ENCODE results near the gene SLC7A6. TPM values are rescaled to one million over a fixed set of nuclear protein-coding genes. Genes with fewer than 3 reads are reported as not detected.

SLC7A6 gene
- total and polyA plus RNA-seq, 5 donors from 2014 or later = 10.7 to 141 (median 18.8) TPM

GRCh38 chr16:68306633-68307032 lies 42.3 kb downstream of the SLC7A6 start:
- no peaks in the 10 kb centered on the region for H3K9me3 Mint-ChIP-seq
- H3K36me3 ChIP-seq (ENCODE audit: control insufficient read depth, insufficient read depth, low read length) = peaks cover 60% of the 10 kb centered on the region
- H3K9me3 ChIP-seq (ENCODE audit: control insufficient read depth in 2 of 2, low read length in 2 of 2) = no peaks in the 10 kb centered on the region
- no peaks in the 10 kb centered on the region for H3K27me3 ChIP-seq (ENCODE audit: control insufficient read depth, insufficient read depth, low read length)
- no peak for DNase-seq
- H3K27ac Mint-ChIP-seq = peak overlapping the region; percentile 20 to 76 (median 75)
- no peak overlapping the region for H3K27ac ChIP-seq (ENCODE audit: insufficient read depth, low read length, poor library complexity, severe bottlenecking)
- peak overlapping the region in 1 of 4 donors; percentile 15 for H3K4me3 Mint-ChIP-seq
- H3K27me3 Mint-ChIP-seq = no peaks in the 10 kb centered on the region
- peaks cover 38% of the 10 kb centered on the region for H3K36me3 Mint-ChIP-seq
- no peak overlapping the region for H3K4me3 ChIP-seq (ENCODE audit: low read depth, low read length)
- peaks cover 26% of the 10 kb centered on the region for H3K4me1 ChIP-seq (ENCODE audit: control insufficient read depth, insufficient read depth, low read length, poor library complexity, severe bottlenecking)
- ATAC-seq (ENCODE audit: low read depth in 2 of 2) = no peak
- peaks cover 13 to 51% (median 33%) of the 10 kb centered on the region in 4 donors for H3K4me1 Mint-ChIP-seq

- H3K27ac ChIP-seq (ENCODE audit: insufficient read depth, low read length, poor library complexity, severe bottlenecking) = peak overlapping the region; percentile 82
- H3K36me3 Mint-ChIP-seq = peaks cover 28% of the 10 kb centered on the region
- ATAC-seq (ENCODE audit: low read depth in 2 of 2) (no peak), DNase-seq (peak in 2 of 3 donors; percentile 13 to 65)
- H3K27me3 Mint-ChIP-seq = no peaks in the 10 kb centered on the region
- H3K9me3 ChIP-seq (ENCODE audit: control insufficient read depth in 2 of 2, low read length in 2 of 2) = no peaks in the 10 kb centered on the region
- H3K9me3 Mint-ChIP-seq = no peaks in the 10 kb centered on the region
- H3K4me1 ChIP-seq (ENCODE audit: control insufficient read depth, insufficient read depth, low read length, poor library complexity, severe bottlenecking) = peaks cover 41% of the 10 kb centered on the region
- H3K27ac Mint-ChIP-seq = peak overlapping the region; percentile 92 to 98 (median 93)
- peak overlapping the region; percentile 81 for H3K4me3 ChIP-seq (ENCODE audit: low read depth, low read length)
- H3K27me3 ChIP-seq (ENCODE audit: control insufficient read depth, insufficient read depth, low read length) = no peaks in the 10 kb centered on the region
- peaks cover 39% of the 10 kb centered on the region for H3K36me3 ChIP-seq (ENCODE audit: control insufficient read depth, insufficient read depth, low read length)
- peak overlapping the region; percentile 98 to 99 (median 98) for H3K4me3 Mint-ChIP-seq
- peaks cover 19 to 72% (median 37%) of the 10 kb centered on the region in 4 donors for H3K4me1 Mint-ChIP-seq
Measured at GRCh38 chr16:68309799-68310198, 45.5 kb downstream of the SLC7A6 start.

GRCh38 chr16:68310437-68310773 lies 46.1 kb downstream of the SLC7A6 start:
- Histone ChIP-seq H3K4me1 (ENCODE audit: control insufficient read depth, insufficient read depth, low read length, poor library complexity, severe bottlenecking) (peaks cover 41% of the 10 kb centered on the region), H3K27me3 (ENCODE audit: control insufficient read depth, insufficient read depth, low read length) (no peaks in the 10 kb centered on the region), H3K36me3 (ENCODE audit: control insufficient read depth, insufficient read depth, low read length) (peaks cover 39% of the 10 kb centered on the region), H3K27ac (ENCODE audit: insufficient read depth, low read length, poor library complexity, severe bottlenecking) (peak overlapping the region; percentile 82), H3K4me3 (ENCODE audit: low read depth, low read length) (peak overlapping the region; percentile 81), H3K9me3 (ENCODE audit: control insufficient read depth in 2 of 2, low read length in 2 of 2) (no peaks in the 10 kb centered on the region)
- Mint-ChIP-seq H3K9me3 (no peaks in the 10 kb centered on the region), H3K27ac (peak overlapping the region; percentile 92 to 98 (median 98)), H3K36me3 (peaks cover 23% of the 10 kb centered on the region), H3K4me1 (peaks cover 23 to 67% (median 36%) of the 10 kb centered on the region in 4 donors), H3K27me3 (no peaks in the 10 kb centered on the region), H3K4me3 (peak overlapping the region; percentile 98 to 99 (median 98))
- ATAC-seq (ENCODE audit: low read depth in 2 of 2) (no peak), DNase-seq (no peak)

- H3K27ac Mint-ChIP-seq = peak within 1 kb of the TSS; percentile 92 to 98 (median 98)
- H3K36me3 Mint-ChIP-seq = peaks cover 28% of the 10 kb centered on the region
- H3K4me1 ChIP-seq (ENCODE audit: control insufficient read depth, insufficient read depth, low read length, poor library complexity, severe bottlenecking) = peaks cover 41% of the 10 kb centered on the region
- no peaks in the 10 kb centered on the region for H3K9me3 Mint-ChIP-seq
- H3K4me3 Mint-ChIP-seq = peak within 1 kb of the TSS; percentile 98 to 99 (median 98)
- H3K4me3 ChIP-seq (ENCODE audit: low read depth, low read length) = peak within 1 kb of the TSS; percentile 81
- ATAC-seq (ENCODE audit: low read depth in 2 of 2) = peak; percentile 99
- H3K27me3 ChIP-seq (ENCODE audit: control insufficient read depth, insufficient read depth, low read length) = no peaks in the 10 kb centered on the region
- peaks cover 41% of the 10 kb centered on the region for H3K36me3 ChIP-seq (ENCODE audit: control insufficient read depth, insufficient read depth, low read length)
- peak within 1 kb of the TSS; percentile 82 for H3K27ac ChIP-seq (ENCODE audit: insufficient read depth, low read length, poor library complexity, severe bottlenecking)
- no peaks in the 10 kb centered on the region for H3K27me3 Mint-ChIP-seq
- H3K4me1 Mint-ChIP-seq = peaks cover 24 to 66% (median 36%) of the 10 kb centered on the region in 4 donors
- DNase-seq = peak; percentile 91 to 97 (median 92)
- no peaks in the 10 kb centered on the region for H3K9me3 ChIP-seq (ENCODE audit: control insufficient read depth in 2 of 2, low read length in 2 of 2)
Measured at GRCh38 chr16:68310774-68311511, 46.6 kb downstream of the SLC7A6 start, which contains the start of the genes PRMT7 and SLC7A6OS. PRMT7 (plus strand) TSS chr16:68311019; CDS start chr16:68315980, 4,961 bp downstream. SLC7A6OS (minus strand) TSS chr16:68310946; CDS start chr16:68310926, 20 bp downstream.

DNA sequence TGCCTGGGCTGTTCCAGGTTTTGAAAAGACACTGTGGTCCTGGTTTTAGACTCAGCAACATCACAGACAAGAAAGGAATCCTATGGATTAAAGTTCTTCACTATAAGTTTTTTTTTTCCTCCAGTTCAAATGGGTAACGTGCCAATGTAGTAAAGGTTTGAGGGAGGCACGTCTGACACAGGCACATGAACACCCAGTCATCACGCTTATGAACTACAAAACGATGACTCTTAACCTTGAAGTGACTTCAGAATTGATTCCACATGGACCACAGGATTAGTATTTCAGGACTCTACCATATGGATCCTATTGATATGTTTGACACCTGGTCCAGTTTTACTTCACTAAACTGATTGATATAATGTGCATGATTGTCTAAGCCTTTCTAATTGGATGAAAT lies 48.8 kb downstream of the SLC7A6 start:
- no peak overlapping the region for H3K27ac Mint-ChIP-seq

DNA sequence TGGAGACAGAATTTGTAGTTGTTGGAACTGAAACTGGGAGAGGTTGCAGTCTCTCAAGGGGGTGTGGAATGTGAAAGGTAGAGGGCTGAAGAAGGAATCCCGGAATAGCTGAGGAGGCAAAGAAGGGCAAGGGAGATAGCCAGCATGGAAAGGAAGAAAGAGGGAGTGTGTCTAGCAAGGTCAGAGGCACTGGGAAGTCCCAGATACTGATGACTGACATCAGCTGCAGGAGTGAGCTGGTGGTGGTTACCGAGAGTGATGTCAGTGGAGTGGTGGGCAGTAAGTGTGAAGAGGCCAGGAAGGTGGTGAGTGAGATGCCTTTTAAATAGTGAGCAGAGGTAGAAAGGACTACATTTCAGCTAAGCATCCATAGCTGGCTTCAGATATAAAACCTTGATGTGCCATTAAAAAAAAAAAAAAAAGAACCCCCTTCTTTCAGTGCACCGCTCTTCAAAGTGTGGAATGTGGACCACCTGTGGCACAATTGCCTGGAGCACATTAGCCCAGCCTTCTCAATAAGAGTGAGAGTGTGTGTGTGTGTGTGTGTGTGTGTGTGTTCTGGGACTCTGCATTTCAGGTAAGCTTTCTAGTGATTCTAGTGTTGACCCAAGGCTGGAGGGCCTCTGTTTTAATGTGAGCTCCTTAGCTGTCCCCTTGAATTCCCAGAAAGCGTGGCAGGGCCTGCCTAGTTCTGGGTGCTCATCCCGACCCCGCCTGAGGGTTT lies 55.0 kb downstream of the SLC7A6 start:
- Mint-ChIP-seq H3K27me3 (no peaks in the 10 kb centered on the region), H3K36me3 (peaks cover 35% of the 10 kb centered on the region), H3K9me3 (no peaks in the 10 kb centered on the region), H3K27ac (peak overlapping the region; percentile 55 to 88 (median 80)), H3K4me1 (peaks cover 4 to 22% (median 10%) of the 10 kb centered on the region in 4 donors), H3K4me3 (no peak overlapping the region)
- Histone ChIP-seq H3K36me3 (ENCODE audit: control insufficient read depth, insufficient read depth, low read length) (peaks cover 44% of the 10 kb centered on the region), H3K9me3 (ENCODE audit: control insufficient read depth in 2 of 2, low read length in 2 of 2) (no peaks in the 10 kb centered on the region), H3K27ac (ENCODE audit: insufficient read depth, low read length, poor library complexity, severe bottlenecking) (no peak overlapping the region), H3K4me3 (ENCODE audit: low read depth, low read length) (no peak overlapping the region), H3K4me1 (ENCODE audit: control insufficient read depth, insufficient read depth, low read length, poor library complexity, severe bottlenecking) (peaks cover 3% of the 10 kb centered on the region), H3K27me3 (ENCODE audit: control insufficient read depth, insufficient read depth, low read length) (no peaks in the 10 kb centered on the region)
- DNase-seq = no peak
- ATAC-seq (ENCODE audit: low read depth in 2 of 2) = no peak

More for the DNA sequence above, 48.8 kb downstream of the SLC7A6 start:
- H3K4me3 ChIP-seq (ENCODE audit: low read depth, low read length) = no peak overlapping the region
- peak overlapping the region in 3 of 4 donors; percentile 32 to 85 (median 57) for H3K4me3 Mint-ChIP-seq
- ATAC-seq (ENCODE audit: low read depth in 2 of 2) = no peak
- H3K9me3 Mint-ChIP-seq = no peaks in the 10 kb centered on the region
- H3K27me3 ChIP-seq (ENCODE audit: control insufficient read depth, insufficient read depth, low read length) = no peaks in the 10 kb centered on the region
- peaks cover 24 to 58% (median 33%) of the 10 kb centered on the region in 4 donors for H3K4me1 Mint-ChIP-seq
- no peak overlapping the region for H3K27ac ChIP-seq (ENCODE audit: insufficient read depth, low read length, poor library complexity, severe bottlenecking)
- H3K4me1 ChIP-seq (ENCODE audit: control insufficient read depth, insufficient read depth, low read length, poor library complexity, severe bottlenecking) = peaks cover 38% of the 10 kb centered on the region
- DNase-seq = no peak
- peaks cover 27% of the 10 kb centered on the region for H3K36me3 Mint-ChIP-seq
- H3K36me3 ChIP-seq (ENCODE audit: control insufficient read depth, insufficient read depth, low read length) = peaks cover 36% of the 10 kb centered on the region
- no peaks in the 10 kb centered on the region for H3K9me3 ChIP-seq (ENCODE audit: control insufficient read depth in 2 of 2, low read length in 2 of 2)
- no peaks in the 10 kb centered on the region for H3K27me3 Mint-ChIP-seq

GRCh38 chr16:68324336-68324735 lies 60.0 kb downstream of the SLC7A6 start:
- DNase-seq = no peak
- Mint-ChIP-seq H3K4me1 (peaks cover 5 to 17% (median 8%) of the 10 kb centered on the region in 4 donors), H3K4me3 (no peak overlapping the region), H3K9me3 (peaks cover 0 to 1% (median 0%) of the 10 kb centered on the region in 7 donors), H3K36me3 (peaks cover 30% of the 10 kb centered on the region), H3K27me3 (no peaks in the 10 kb centered on the region), H3K27ac (peak overlapping the region in 1 of 3 donors; percentile 29)
- H3K27ac ChIP-seq (ENCODE audit: insufficient read depth, low read length, poor library complexity, severe bottlenecking) = no peak overlapping the region
- no peak for ATAC-seq (ENCODE audit: low read depth in 2 of 2)
- no peaks in the 10 kb centered on the region for H3K27me3 ChIP-seq (ENCODE audit: control insufficient read depth, insufficient read depth, low read length)
- H3K9me3 ChIP-seq (ENCODE audit: control insufficient read depth in 2 of 2, low read length in 2 of 2) = no peaks in the 10 kb centered on the region
- H3K4me3 ChIP-seq (ENCODE audit: low read depth, low read length) = no peak overlapping the region
- H3K4me1 ChIP-seq (ENCODE audit: control insufficient read depth, insufficient read depth, low read length, poor library complexity, severe bottlenecking) = no peaks in the 10 kb centered on the region
- peaks cover 31% of the 10 kb centered on the region for H3K36me3 ChIP-seq (ENCODE audit: control insufficient read depth, insufficient read depth, low read length)

All from CD4-positive, CD25-positive, alpha-beta regulatory T cell (primary cell).